Esophagus muscularis mucosa (tissue), 4 donors: ENCODE results near the gene BCAS3.

Source experiments
- EP300 ChIP-seq: sonication (generic); formaldehyde crosslinking; IDR thresholded peaks from one replicate; pipeline ENCODE4 v1.6.1; 2017; ENCODE audit warnings: antibody characterized with exemption
- POLR2A ChIP-seq: fragments of 450-650 bp; IDR thresholded peaks from one replicate; pipeline ENCODE4 v1.6.1; 2017; ENCODE audit warnings: antibody characterized with exemption, moderate library complexity, mild to moderate bottlenecking, low read depth
- POLR2AphosphoS5 ChIP-seq, 2 donors: sonication (generic); formaldehyde crosslinking; IDR thresholded peaks; one replicate each; pipeline ENCODE4 v1.6.1; 2017; ENCODE audit warnings: antibody characterized with exemption in 2 of 2
- TF ChIP-seq, protein P1 (sequence below), 3 experiments: fragments of 200-600 bp in 2 of 3; fragments of 450-650 bp in 1 of 3; sonication (generic) in 2 of 3; IDR thresholded peaks; one replicate each; pipeline ENCODE4 v1.5.1; 2017 to 2019; ENCODE audit warnings: antibody characterized with exemption in 3 of 3, mild to moderate bottlenecking in 2 of 3, moderate library complexity in 1 of 3

DNA sequence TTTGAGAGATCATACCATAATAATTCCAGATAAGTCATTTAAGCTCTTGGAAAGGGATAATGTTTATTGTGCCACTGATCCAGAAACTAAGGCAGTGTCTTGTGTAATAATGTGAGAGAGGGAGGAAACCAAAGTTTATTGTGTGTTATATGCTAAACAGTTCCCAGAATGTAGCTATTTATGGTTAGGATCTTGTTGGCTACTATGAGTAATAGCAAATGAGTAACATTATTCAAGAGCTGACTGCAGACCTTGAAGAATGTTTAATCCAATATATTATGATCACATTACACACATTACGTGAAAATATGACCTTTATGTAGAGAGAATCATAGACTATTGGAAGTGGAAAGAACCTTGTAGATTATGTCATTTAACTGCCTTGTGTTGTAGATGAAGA, 139.5 kb downstream of the BCAS3 start:
- TF ChIP-seq, protein P1, sequence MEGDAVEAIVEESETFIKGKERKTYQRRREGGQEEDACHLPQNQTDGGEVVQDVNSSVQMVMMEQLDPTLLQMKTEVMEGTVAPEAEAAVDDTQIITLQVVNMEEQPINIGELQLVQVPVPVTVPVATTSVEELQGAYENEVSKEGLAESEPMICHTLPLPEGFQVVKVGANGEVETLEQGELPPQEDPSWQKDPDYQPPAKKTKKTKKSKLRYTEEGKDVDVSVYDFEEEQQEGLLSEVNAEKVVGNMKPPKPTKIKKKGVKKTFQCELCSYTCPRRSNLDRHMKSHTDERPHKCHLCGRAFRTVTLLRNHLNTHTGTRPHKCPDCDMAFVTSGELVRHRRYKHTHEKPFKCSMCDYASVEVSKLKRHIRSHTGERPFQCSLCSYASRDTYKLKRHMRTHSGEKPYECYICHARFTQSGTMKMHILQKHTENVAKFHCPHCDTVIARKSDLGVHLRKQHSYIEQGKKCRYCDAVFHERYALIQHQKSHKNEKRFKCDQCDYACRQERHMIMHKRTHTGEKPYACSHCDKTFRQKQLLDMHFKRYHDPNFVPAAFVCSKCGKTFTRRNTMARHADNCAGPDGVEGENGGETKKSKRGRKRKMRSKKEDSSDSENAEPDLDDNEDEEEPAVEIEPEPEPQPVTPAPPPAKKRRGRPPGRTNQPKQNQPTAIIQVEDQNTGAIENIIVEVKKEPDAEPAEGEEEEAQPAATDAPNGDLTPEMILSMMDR (IDR thresholded peaks at IDR 0.05) = no peak
- TF ChIP-seq POLR2A (no peak), POLR2AphosphoS5 (IDR thresholded peaks at IDR 0.05) (no peak), EP300 (no peak)
